GM18870 (cell line): Measurements from ENCODE around the gene LRRC10.
A peak's percentile ranks its signal among the peaks of the same experiment; 100 is the strongest.
"Not testable (repeated sequence)": the region's sequence is repeated elsewhere in the genome, so short reads cannot be mapped to it uniquely, and the experiment has no call there.

ENCODE experiments used
- ATAC-seq: cut with Tn5 transposase; IDR thresholded peaks from one replicate; pipeline ENCODE4 v1.9.1; 2021; ENCODE audit warnings: moderate library complexity; ENCODE audit not compliant: unreplicated experiment

The LRRC10 gene

GRCh38 chr12:69620077-69620476 is 9.4 kb upstream of the LRRC10 start:
- ATAC-seq, result no peak

GRCh38 chr12:69619050-69619449 is 8.3 kb upstream of the LRRC10 start:
- ATAC-seq, result no peak

- ATAC-seq, result no peak
Observed at GRCh38 chr12:69616025-69616424, 5.3 kb upstream of the LRRC10 start.

GRCh38 chr12:69613351-69613750 is 2.6 kb upstream of the LRRC10 start:
- ATAC-seq, result no peak

GRCh38 chr12:69610126-69610525 is 581 bp downstream of the LRRC10 start:
- no peak for ATAC-seq

- no peak for ATAC-seq
Observed at GRCh38 chr12:69608114-69608513, 2.6 kb downstream of the LRRC10 start.

- ATAC-seq, result not testable (repeated sequence)
Observed at GRCh38 chr12:69604275-69604674, 6.4 kb downstream of the LRRC10 start.

- not testable (repeated sequence) for ATAC-seq
Observed at GRCh38 chr12:69603556-69603955, 7.2 kb downstream of the LRRC10 start.

GRCh38 chr12:69602954-69603353 is 7.8 kb downstream of the LRRC10 start:
- ATAC-seq, result no peak

- no peak for ATAC-seq
Observed at GRCh38 chr12:69601962-69602685, 8.6 kb downstream of the LRRC10 start.

GRCh38 chr12:69600804-69601203 is 9.9 kb downstream of the LRRC10 start:
- ATAC-seq, result no peak

- no peak for ATAC-seq
Observed at GRCh38 chr12:69598174-69598753, 12.4 kb downstream of the LRRC10 start.

- no peak for ATAC-seq
Observed at GRCh38 chr12:69595689-69596088, 15.0 kb downstream of the LRRC10 start.

- no peak for ATAC-seq
Observed at GRCh38 chr12:69589082-69589481, 21.6 kb downstream of the LRRC10 start.

- ATAC-seq, result no peak
Observed at GRCh38 chr12:69588527-69588926, 22.2 kb downstream of the LRRC10 start.

- peak; percentile 93 for ATAC-seq
Observed at GRCh38 chr12:69585189-69586062, 25.3 kb downstream of the LRRC10 start, which contains the start of gene CCT2. TSS of gene CCT2 (plus strand) at chr12:69585459. CDS start at chr12:69585522, 63 bp downstream.

GRCh38 chr12:69583203-69583602 is 27.5 kb downstream of the LRRC10 start:
- no peak for ATAC-seq

GRCh38 chr12:69580074-69580473 is 30.6 kb downstream of the LRRC10 start:
- ATAC-seq, result no peak

- no peak for ATAC-seq
Observed at GRCh38 chr12:69579029-69579428, 31.7 kb downstream of the LRRC10 start.

- no peak for ATAC-seq
Observed at GRCh38 chr12:69578283-69578682, 32.4 kb downstream of the LRRC10 start.

GRCh38 chr12:69575346-69575745 is 35.4 kb downstream of the LRRC10 start:
- ATAC-seq, result no peak
